Progenitor cell of endocrine pancreas (in vitro differentiated cells): ENCODE data around the gene DTNBP1. TPM values are rescaled to one million over a fixed set of nuclear protein-coding genes. Genes with fewer than 3 reads are reported as not detected.

Experiments used
- DNase-seq: peaks from one replicate; pipeline ENCODE4 v3.0.0; 2021; ENCODE audit warnings: low spot score; ENCODE audit not compliant: unreplicated experiment
- H3K27ac Mint-ChIP-seq: 2 replicates; pipeline ENCODE4 v1.8.0; 2021; ENCODE audit warnings: mild to moderate bottlenecking, moderate library complexity, mixed read lengths
- H3K27me3 Mint-ChIP-seq: 2 replicates; pipeline ENCODE4 v1.8.0; 2021; ENCODE audit warnings: mixed read lengths
- H3K36me3 Mint-ChIP-seq: 2 replicates; pipeline ENCODE4 v1.8.0; 2022; ENCODE audit warnings: mixed read lengths; ENCODE audit not compliant: insufficient read depth
- H3K4me1 Mint-ChIP-seq: 2 replicates; pipeline ENCODE4 v1.8.0; 2021; ENCODE audit warnings: low read depth, mixed read lengths
- H3K4me3 Mint-ChIP-seq: 2 replicates; pipeline ENCODE4 v1.8.0; 2021; ENCODE audit warnings: low read depth, mild to moderate bottlenecking, moderate library complexity, mixed read lengths
- H3K9me3 Mint-ChIP-seq: 2 replicates; pipeline ENCODE4 v1.8.0; 2021; ENCODE audit warnings: low read depth, mixed read lengths
- total RNA-seq: library from RNA; stranded (reverse); gene quantifications from 2 replicates; pipeline ENCODE4 v1.2.1, GENCODE V29; 2021
- TF ChIP-seq, protein P1 (sequence below): fragments of 200-600 bp; sonication (generic); IDR thresholded peaks from one replicate; pipeline ENCODE4 v1.5.0; 2021; ENCODE audit warnings: antibody characterized with exemption, mild to moderate bottlenecking; ENCODE audit not compliant: unreplicated experiment

Gene DTNBP1
- total RNA-seq, 1 donor from 2014 or later = 17.7 TPM

DNA sequence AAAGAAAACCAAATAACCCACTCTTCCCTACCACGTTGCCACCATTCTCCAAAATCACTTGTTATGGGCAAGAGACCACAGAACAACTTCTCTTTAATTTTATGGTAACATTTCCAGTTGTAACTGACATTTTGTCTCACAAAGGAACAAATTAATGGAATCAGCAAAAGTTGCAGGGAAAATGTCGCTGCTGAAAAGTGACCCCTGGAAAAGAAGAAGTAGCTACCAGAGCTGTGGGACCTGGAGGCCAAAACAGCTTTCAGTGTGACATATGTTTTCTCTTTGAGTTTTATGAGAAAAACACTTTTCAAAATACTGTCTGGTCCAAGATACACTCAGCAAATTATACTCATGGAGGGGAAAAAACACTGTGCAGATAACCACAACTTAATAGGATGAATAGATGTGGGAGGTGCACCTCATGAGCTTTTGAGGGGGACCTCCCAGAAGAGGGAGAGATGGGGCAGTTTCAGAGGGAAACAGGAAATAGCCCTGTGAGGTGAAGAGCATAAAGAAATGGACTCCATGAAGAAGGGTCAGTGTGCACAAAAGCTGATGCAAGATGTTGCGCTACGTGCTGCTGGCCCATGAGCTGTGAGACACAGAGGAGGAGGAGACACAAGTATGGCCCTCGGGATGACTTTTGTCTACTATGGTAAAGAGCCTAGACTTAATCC lies 87.3 kb downstream of the DTNBP1 start:
- Mint-ChIP-seq H3K9me3 (peaks cover 5% of the 10 kb centered on the region), H3K27me3 (no peaks in the 10 kb centered on the region), H3K4me1 (no peaks in the 10 kb centered on the region), H3K27ac (no peak overlapping the region), H3K36me3 (peaks cover 2% of the 10 kb centered on the region), H3K4me3 (no peak overlapping the region)
- DNase-seq = no peak
- TF ChIP-seq, protein P1, sequence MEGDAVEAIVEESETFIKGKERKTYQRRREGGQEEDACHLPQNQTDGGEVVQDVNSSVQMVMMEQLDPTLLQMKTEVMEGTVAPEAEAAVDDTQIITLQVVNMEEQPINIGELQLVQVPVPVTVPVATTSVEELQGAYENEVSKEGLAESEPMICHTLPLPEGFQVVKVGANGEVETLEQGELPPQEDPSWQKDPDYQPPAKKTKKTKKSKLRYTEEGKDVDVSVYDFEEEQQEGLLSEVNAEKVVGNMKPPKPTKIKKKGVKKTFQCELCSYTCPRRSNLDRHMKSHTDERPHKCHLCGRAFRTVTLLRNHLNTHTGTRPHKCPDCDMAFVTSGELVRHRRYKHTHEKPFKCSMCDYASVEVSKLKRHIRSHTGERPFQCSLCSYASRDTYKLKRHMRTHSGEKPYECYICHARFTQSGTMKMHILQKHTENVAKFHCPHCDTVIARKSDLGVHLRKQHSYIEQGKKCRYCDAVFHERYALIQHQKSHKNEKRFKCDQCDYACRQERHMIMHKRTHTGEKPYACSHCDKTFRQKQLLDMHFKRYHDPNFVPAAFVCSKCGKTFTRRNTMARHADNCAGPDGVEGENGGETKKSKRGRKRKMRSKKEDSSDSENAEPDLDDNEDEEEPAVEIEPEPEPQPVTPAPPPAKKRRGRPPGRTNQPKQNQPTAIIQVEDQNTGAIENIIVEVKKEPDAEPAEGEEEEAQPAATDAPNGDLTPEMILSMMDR = no peak

DNA sequence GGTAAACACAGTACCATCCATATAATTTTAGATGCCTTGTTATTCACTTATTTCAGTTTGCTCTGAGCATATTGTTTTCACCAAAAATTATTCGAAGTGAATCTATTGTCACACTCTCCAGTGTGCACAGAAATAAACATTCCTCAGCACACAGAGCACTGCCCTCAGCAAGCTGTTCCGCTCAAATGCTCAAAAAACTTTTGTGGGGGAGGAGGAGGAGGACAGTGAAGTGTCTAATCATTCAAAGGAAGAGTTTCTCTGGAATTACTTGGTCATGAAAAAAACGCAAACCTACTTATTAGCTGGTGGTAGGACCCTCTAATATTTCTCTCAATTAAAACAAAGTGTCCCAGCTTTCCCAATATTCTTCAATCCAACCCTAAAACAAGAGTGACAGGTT lies 88.3 kb downstream of the DTNBP1 start:
- TF ChIP-seq, protein P1 = no peak
- Mint-ChIP-seq H3K27me3 (no peaks in the 10 kb centered on the region), H3K36me3 (peaks cover 3% of the 10 kb centered on the region), H3K4me1 (peaks cover 4% of the 10 kb centered on the region), H3K27ac (no peak overlapping the region), H3K4me3 (no peak overlapping the region), H3K9me3 (peaks cover 5% of the 10 kb centered on the region)
- DNase-seq = no peak

DNA sequence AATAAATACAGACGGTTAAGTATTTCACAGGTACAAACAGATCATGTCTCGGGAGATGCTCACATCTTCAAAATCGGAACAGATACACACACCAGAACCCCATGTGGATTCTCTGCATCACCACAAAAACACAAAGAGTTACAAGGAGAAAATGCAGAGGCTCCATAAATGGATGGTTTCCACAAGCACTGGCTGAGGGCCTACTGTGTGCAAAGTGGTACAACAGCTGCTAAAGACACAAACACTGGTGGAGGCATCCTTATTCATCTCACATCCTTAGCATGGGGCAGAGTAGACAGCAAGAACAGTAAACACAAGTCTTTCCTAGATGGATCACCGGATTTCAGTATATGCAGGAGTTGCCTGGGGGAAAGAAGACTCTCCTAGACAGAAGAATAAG lies 88.8 kb downstream of the DTNBP1 start:
- peaks cover 6% of the 10 kb centered on the region for H3K4me1 Mint-ChIP-seq
- TF ChIP-seq, protein P1 = no peak
- H3K27ac Mint-ChIP-seq = no peak overlapping the region

DNA sequence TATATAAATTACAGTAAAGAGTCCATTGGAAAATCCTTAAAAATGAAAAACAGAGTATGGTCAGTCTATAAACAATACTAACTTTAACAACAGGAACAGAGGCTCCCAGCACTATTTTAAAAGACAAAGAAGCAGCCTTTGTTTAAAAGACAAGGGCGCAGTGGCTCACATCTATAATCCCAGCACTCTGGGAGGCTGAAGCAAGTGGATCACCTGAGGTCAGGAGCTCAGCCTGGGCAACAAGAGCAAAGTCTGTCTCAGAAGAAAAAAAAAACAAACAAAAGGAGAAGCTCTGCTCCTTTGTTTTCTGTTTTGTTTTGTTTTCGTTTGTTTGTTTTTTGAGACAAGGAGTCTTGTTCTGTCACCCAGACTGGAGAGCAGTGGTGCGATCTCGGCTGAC lies 89.4 kb downstream of the DTNBP1 start:
- Mint-ChIP-seq H3K4me1 (peaks cover 6% of the 10 kb centered on the region), H3K36me3 (peaks cover 3% of the 10 kb centered on the region), H3K4me3 (no peak overlapping the region), H3K27ac (no peak overlapping the region), H3K27me3 (no peaks in the 10 kb centered on the region), H3K9me3 (no peaks in the 10 kb centered on the region)
- TF ChIP-seq, protein P1 = no peak
- DNase-seq = no peak

More for the DNA sequence above, 88.8 kb downstream of the DTNBP1 start:
- no peak for DNase-seq
- Mint-ChIP-seq H3K4me3 (no peak overlapping the region), H3K36me3 (peaks cover 3% of the 10 kb centered on the region), H3K9me3 (peaks cover 2% of the 10 kb centered on the region), H3K27me3 (no peaks in the 10 kb centered on the region)

DNA sequence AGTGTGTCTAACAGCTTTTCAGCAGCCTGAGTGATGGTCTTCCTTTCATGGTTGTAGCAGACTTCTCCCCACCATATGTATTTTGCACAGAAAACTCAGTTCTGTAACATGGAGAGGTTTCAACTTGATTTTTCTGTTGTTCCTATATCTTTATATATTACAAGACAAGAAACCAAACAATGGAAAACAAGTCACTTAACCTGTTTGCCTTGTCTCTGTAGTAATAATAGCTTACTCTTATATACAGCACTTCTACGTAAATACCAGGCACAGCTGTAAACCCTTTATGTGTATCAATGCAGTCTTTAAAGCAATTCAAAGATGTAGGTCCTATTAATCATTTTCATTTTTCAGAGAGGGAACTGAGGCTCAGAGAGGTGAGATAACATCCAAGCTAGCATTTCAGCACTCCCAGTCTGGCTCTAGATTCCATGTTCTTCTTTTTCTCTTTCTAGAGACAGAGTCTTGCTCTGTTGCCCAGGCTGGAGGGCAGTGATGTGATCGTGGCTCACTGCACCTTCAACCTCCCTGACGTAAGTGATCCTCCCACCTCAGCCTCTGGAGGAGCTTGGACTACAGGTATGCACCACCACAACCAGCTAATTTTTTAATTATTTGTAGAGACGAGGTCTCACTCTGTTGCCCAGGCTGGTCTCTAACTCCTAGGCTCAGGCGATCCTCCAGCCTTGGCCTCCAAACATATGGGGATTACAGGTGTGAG lies 90.4 kb downstream of the DTNBP1 start:
- Mint-ChIP-seq H3K27ac (no peak overlapping the region), H3K36me3 (peaks cover 3% of the 10 kb centered on the region), H3K27me3 (no peaks in the 10 kb centered on the region), H3K4me1 (peaks cover 6% of the 10 kb centered on the region), H3K9me3 (no peaks in the 10 kb centered on the region), H3K4me3 (no peak overlapping the region)
- DNase-seq = no peak
- TF ChIP-seq, protein P1 = no peak
